AG10803 (cell line): ENCODE data around the gene ADAMTS2.

ENCODE experiments used
- DNase-seq: peaks from one replicate; pipeline ENCODE4 v3.0.0; 2010; ENCODE audit warnings: low read depth
- H3K4me3 ChIP-seq: 2 replicates; pipeline ENCODE4 v1.5.1; 2011; ENCODE audit warnings: mild to moderate bottlenecking, low read length, control low read depth
- TF ChIP-seq, protein P1 (sequence below): conservative IDR thresholded peaks from 2 replicates; pipeline ENCODE4 v1.5.1; 2011; ENCODE audit warnings: mild to moderate bottlenecking, low read length, control low read depth, inconsistent platforms

The ADAMTS2 gene

DNA sequence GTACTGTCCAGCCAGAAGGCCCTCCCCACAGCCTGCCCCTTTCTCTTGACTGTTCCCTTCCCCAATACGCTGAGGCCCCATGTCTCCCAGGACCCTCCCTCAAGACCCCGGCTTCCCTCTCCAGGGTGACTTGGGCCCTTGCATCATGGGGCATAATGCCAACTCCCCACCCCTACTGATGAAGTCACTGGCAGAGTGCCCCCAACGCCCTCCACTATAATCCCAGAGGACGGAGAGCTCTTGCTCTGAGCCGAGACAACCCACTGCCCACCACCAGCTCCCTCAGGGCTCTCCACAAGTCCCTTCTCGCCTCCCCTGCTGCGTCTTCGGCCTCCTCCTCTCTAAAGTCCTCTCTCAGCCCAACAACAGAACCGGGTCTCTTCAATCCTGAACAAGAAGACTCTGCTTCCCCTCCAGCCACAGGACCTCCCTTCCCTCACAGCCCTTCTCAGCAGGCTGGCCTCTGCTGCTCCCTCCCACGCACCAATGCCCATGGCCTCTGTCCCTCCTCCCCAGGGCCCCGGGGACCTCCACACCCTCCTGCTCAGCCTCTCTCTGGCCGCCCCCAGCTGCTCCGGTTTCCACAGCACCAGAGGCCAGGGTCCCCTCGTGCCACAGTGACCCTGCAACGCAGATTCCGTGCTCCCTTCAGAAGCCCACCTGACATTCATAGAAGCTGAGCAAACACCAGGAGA, 47.6 kb downstream of the ADAMTS2 start:
- H3K4me3 ChIP-seq, result no peak overlapping the region
- no peak for DNase-seq
- TF ChIP-seq, protein P1, sequence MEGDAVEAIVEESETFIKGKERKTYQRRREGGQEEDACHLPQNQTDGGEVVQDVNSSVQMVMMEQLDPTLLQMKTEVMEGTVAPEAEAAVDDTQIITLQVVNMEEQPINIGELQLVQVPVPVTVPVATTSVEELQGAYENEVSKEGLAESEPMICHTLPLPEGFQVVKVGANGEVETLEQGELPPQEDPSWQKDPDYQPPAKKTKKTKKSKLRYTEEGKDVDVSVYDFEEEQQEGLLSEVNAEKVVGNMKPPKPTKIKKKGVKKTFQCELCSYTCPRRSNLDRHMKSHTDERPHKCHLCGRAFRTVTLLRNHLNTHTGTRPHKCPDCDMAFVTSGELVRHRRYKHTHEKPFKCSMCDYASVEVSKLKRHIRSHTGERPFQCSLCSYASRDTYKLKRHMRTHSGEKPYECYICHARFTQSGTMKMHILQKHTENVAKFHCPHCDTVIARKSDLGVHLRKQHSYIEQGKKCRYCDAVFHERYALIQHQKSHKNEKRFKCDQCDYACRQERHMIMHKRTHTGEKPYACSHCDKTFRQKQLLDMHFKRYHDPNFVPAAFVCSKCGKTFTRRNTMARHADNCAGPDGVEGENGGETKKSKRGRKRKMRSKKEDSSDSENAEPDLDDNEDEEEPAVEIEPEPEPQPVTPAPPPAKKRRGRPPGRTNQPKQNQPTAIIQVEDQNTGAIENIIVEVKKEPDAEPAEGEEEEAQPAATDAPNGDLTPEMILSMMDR, result no peak

DNA sequence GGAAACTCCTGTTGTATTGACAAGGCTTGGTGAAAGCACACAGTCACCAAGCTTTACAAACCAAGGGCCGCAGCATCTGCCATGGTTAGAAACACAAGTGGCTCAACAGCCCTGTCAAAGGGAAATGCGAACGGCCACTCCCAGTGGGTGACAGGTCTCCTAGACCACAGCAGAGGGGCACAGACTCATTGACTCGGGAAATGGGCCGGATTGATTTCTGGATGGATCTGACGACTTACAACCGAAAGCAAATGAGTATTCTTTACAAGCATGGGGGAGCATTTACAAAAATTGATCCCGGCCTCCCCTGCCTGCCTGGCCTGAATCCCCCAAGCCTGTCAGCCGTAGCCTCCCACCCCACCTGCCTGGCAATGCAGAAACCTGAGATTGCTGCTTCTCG, 48.2 kb downstream of the ADAMTS2 start:
- TF ChIP-seq, protein P1, result no peak
- no peak overlapping the region for H3K4me3 ChIP-seq
- no peak for DNase-seq

DNA sequence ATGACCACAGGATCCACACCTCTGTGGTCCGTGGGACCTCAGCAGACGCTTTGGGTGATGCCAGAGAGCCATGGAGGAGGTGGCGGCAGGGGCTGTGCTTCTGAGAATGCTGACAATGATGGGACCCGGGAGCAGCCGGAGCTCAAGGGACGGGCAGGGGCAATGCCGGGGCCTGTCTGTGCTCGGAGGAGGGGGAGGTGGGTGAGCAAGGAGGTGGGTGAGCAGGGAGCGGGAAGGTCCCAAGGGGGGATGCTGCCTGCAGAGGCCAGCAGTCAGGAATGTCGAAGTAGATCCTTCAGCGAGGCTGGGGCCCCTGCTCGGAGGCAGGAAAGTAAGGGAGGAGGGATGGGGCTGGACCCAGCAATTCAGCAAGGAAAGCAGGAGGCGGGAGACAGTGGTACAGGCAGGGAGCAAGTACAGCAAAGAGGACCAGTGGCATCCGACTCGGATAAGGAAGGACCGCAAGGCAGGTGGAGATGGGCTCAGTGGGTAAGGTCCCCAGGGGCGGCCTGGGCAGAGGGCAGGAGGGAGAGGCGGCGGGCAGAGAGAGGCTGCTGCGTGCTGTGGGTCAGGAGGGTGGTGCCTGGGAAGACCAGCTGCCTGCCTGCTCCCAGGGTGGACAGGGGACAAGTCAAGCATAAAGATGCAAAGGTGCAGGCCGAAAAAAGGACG, 49.0 kb downstream of the ADAMTS2 start:
- DNase-seq, result no peak
- H3K4me3 ChIP-seq, result no peak overlapping the region
- TF ChIP-seq, protein P1, result no peak

DNA sequence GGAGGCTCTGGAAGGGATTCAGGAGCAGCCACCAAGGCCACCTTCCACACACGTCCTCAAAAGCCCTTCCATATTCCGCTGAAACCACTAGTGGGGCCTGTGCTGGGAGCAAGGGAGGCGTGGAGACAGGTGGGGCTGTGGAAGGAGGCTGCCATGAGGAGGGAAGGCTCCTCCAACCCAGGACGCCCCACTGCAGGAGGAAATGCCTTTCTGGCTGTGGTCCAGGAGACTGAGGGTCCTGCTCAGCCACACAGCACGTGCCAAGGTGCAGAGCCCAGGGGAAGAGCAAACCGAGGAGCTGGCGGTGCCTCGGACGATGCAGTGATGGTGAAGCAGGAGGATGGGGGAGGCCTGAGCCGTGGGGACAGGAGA, 49.5 kb downstream of the ADAMTS2 start:
- TF ChIP-seq, protein P1, result no peak
- DNase-seq, result no peak
- no peak overlapping the region for H3K4me3 ChIP-seq

DNA sequence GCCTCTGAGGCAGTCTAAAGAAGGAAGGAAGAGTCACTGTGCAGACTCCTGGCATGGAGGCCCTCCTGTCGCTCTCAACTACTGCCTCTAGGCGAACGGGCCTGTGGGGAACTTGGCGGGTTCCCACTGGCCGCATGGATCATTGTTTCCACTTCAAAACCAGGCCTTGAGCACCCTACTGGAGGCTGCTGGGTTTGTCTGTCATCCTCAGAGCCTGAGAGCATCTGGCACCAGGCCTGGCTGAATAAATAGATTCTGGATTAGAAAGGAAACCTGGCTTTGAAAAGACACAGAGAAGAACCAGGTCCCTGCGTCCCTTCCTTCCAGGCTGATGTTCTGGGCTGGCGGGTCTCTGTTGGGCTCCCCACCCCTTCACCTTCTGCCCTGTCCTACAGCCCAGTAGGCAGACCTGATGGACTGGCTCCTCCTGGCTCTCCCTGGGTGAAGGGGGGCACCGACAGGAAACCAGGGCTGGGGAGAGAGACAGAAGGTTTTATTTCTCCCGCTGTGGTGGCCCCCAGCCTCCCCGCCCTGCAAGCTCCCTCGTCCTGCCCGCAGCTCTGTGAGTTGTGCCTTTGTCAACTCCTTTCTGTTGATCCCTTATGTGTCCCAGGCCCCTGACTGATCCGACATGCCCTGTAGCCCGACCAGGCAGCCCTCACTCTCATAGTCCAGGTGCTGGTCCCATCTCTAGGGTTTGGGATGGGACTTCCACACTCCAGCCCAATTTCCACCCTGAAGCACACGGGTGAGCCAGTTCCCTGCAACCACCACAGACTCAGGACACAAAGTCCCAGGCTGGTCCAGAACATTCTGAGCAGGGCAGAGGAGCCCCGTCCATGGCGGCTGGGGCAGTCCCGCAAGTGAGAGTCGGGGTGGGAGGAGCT, 50.1 kb downstream of the ADAMTS2 start:
- TF ChIP-seq, protein P1, result peak; percentile 44
- H3K4me3 ChIP-seq, result no peak overlapping the region
- peak; percentile 89 for DNase-seq

DNA sequence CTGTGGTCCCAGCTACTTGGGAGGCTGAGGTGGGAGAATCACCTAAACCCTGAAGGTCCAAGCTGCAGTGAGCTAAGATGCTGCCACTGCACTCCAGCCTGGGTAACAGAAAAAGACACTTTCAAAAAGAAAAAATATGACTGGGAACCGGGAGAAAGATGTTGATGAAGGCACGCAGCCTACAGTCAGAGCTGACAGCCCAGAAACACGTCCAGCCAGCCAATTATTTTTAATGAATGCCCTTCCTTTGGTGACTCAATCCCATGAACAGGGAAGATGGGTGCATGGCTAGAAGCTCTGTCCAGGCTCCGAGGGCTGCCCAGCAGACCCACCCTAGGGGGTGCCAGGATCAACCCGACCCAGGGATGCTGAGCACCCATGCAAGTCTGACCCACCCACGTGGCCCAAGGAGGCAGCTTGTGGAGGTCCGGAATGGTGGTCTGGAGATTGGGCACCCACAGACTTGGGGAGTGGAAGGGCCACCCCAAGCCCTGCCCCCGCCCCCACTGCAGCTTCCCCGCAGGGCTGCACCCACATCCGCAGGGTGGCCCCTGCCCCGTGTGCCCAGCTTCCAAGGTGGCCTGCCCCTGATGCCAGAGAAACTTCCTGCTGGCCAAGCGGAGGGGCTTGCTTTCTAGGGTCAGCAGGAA, 51.0 kb downstream of the ADAMTS2 start:
- peak; percentile 46 for DNase-seq
- no peak overlapping the region for H3K4me3 ChIP-seq
- TF ChIP-seq, protein P1, result no peak
